ENCODE data around the gene CRTC1.
A peak's percentile ranks its signal among the peaks of the same experiment; 100 is the strongest.

CRTC1 gene

DNA sequence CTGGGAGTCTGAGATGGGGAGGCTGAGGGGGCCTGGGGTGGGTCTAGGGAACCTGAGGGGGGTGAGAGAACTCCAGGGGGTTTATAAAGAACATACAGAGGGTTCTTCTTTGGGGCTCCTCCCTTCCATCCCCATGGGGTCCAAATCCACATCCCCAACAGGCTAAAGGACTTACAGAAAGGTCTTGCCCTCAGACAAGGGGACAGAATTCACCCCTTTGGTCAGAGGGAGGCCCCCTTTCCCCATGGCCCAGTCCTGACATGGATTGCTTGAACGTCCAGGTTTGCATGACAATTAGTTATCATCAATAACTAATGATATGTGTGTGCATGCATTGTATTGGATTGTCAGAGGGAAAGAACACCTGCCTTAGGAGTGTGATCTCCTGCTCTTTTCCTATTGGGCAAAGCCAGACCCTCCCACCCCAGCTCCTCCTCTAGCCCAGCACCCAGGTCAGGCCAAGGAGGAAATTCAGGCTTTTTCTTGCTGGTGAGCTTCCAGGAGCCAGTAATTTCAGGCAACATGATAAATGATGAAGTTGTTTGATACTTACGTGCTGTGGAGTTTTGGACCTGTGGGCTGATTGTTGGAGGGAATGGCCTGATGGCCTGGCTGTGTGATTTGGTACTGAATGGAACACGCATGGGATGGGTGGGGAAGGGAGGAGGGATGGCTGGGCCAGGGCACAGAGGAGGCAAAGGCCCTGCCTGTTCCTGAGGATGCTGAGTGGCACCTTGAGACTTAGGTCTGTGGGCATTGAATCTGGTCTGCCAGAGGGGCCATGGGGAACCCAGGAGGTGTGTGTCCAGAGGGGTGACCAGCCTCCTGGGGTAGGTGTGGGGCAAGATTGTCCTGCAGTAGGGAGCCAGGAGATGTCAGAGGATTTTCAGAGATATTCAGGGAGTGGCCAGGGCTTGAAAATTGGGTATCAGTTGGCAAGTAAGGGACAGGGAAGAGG lies 45.5 kb upstream of the CRTC1 start:
- peak overlapping the region; percentile 51 for H3K4me3 ChIP-seq (replicated peaks; ENCODE audit: low read depth, low read length)
- TF ChIP-seq CTCF (IDR thresholded peaks at IDR 0.05; ENCODE audit: low read depth, low read length, missing control alignments) = no peak
- DNase-seq (ENCODE audit: extremely low read depth, low read depth) = no peak

- no peak overlapping the region for H3K4me3 ChIP-seq (replicated peaks; ENCODE audit: low read depth, low read length)
- DNase-seq (ENCODE audit: extremely low read depth, low read depth) = no peak
- TF ChIP-seq CTCF (IDR thresholded peaks at IDR 0.05; ENCODE audit: low read depth, low read length, missing control alignments) = no peak
These were observed 43.7 kb upstream of the CRTC1 start for GRCh38 chr19:18639706-18640243.

DNA sequence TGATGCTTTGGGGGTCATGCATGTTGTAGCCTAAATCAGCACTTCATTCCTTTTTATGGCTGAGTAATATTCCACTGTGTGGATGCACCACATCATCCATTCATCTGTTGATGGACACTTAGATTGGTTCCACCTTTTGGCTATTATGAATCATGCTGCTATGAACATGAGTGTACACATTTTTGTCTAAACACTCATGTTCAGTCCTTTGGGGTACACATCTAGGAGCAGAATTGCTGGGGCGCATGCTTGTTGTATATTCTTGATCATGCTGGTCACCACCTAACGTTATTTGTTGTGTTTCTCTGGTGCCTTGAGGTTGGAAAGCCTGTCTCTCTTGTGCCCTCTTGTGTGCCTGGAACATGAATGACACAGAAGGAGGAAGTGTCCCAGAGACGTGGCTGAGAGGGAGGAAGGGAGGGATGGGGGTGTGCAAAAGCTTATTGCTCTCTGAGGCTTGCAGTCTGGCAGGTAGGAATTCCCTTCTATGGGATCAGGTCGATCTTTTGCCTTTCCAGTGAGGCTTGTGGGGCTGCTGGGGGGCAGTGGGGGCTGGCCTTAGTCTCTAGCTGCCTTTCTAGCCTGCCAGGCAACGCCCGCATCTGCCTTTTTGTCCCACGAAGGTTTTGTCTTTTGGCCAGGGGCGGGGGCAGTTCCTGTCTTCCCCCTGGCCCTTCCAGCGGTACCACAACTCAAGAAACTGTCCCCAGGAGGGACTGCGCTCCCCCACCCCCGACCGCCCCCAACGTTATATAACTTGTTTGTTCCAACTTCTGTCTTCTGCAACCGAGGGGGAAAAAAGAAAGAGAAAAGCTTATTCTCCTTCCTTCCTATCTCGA lies 39.1 kb upstream of the CRTC1 start:
- TF ChIP-seq CTCF (IDR thresholded peaks at IDR 0.05; ENCODE audit: low read depth, low read length, missing control alignments) = no peak
- DNase-seq (ENCODE audit: extremely low read depth, low read depth) = no peak
- H3K4me3 ChIP-seq (replicated peaks; ENCODE audit: low read depth, low read length) = no peak overlapping the region

DNA sequence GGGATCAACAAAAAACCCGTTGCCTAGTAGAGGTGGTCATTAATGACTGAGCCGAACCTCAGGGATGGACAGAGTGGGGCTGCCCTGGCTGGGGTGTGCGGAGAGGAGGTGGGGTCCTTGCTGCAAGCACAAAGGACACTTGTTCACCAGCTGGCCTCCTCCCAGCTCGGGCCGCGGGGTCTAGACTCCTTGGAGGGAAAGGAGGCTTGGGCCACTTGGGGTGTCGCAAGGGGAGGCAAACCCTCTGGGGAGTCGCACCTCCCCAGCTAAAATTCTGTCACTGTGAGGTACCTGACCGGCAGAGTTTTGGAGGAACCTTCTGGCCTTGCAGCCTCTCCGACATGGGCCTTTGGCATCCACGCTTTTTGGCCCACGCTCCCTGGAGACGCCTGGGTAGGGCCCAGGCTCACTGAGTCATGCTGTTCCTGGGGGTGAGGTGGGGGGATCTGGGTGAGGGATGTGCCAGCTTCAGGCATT lies 38.4 kb upstream of the CRTC1 start:
- no peak overlapping the region for H3K4me3 ChIP-seq (replicated peaks; ENCODE audit: low read depth, low read length)
- TF ChIP-seq CTCF (IDR thresholded peaks at IDR 0.05; ENCODE audit: low read depth, low read length, missing control alignments) = no peak
- DNase-seq (ENCODE audit: extremely low read depth, low read depth) = no peak

- no peak for DNase-seq (ENCODE audit: extremely low read depth, low read depth)
- H3K4me3 ChIP-seq (replicated peaks; ENCODE audit: low read depth, low read length) = no peak overlapping the region
- no peak for TF ChIP-seq CTCF (IDR thresholded peaks at IDR 0.05; ENCODE audit: low read depth, low read length, missing control alignments)
These were observed 36.7 kb upstream of the CRTC1 start for GRCh38 chr19:18646535-18647370.

GRCh38 chr19:18647371-18647767 lies 36.1 kb upstream of the CRTC1 start:
- no peak for TF ChIP-seq CTCF (IDR thresholded peaks at IDR 0.05; ENCODE audit: low read depth, low read length, missing control alignments)
- DNase-seq (ENCODE audit: extremely low read depth, low read depth) = no peak
- H3K4me3 ChIP-seq (replicated peaks; ENCODE audit: low read depth, low read length) = no peak overlapping the region

All from HFF-Myc (cell line).